HUDEP-2 (cell line): ENCODE results near the gene LAMTOR5.
"Not testable (repeated sequence)": the region's sequence is repeated elsewhere in the genome, so short reads cannot be mapped to it uniquely, and the experiment has no call there.

ENCODE experiments used
- DNase-seq, 76 experiments: peaks; one replicate each; lab custom pipeline; 2025; ENCODE audit not compliant: unreplicated experiment in 76 of 76; lab: John Stamatoyannopoulos, UW

LAMTOR5 gene

DNA sequence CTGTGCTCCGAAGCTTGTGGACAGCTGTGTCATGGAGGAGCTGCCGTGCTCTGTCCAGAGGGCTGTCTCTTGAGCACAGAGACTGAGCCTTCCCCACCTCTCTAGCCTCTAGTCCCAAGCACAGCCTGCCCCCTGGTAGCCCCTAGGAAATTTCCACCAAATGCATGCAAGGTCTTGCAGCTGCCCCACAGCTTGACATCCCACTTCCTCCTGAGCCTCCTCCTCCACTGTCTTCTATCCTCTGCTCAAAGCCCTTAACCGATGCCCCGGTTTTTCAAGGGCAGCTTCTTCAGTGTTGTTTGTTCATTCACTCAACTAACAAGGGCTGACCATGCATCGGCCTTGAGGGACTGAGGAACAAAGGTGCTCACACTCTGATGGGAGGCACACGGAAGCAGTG is 22.9 kb upstream of the LAMTOR5 start:
- DNase-seq: no peak

GRCh38 chr1:110428946-110429345 is 21.5 kb upstream of the LAMTOR5 start:
- no peak for DNase-seq

DNA sequence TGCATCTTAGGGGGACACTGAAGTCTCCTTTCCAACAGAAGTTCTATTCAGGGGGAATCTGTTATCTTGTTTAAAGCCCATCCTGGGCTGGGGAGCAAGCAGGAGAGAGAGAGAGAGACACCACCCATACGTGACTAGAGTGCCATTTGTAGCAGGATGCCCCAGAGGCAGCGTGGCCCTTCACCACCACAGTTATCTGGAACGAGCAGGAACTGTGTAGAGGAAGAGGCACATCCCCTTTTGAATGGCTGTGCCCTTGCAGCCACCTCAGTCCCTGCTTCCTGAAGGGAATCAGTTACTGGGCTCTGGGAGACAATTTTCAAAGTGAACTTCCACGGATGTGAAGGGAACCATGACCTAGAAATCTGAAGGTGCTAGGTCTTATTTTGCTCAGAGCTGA is 19.4 kb upstream of the LAMTOR5 start:
- no peak for DNase-seq

DNA sequence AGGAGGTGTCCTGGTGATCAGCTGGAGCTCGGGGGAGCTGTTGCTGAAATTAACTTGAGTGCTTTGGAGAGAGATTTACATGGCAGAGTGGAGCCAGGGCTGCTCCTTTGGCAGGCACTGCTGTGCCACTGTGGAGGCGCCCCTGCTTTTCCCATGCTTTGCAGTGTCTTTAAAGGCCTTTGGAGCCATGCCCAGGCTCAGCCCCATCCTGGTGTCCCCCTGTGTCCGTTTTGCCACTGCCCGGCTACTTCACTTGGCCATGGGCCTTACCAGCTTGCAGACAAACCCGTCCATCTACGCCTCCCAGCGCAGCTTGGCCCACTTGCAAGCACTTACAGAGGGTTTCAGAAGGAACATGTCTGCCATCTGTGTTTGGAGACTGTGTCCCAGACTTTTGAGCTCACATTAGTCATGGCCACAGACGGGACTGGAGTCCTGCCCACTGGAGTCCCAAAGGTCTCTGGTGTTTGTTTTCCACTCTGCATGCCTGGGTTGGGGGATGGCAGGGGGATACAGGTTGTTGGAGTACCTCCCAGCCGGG is 18.2 kb upstream of the LAMTOR5 start:
- DNase-seq: no peak

- DNase-seq: no peak
These were observed 17.5 kb upstream of the LAMTOR5 start for GRCh38 chr1:110424699-110425611.

GRCh38 chr1:110420874-110421793 is 13.6 kb upstream of the LAMTOR5 start:
- DNase-seq: peak in 33 of 76 experiments; percentile 3 to 72 (median 18)

DNA sequence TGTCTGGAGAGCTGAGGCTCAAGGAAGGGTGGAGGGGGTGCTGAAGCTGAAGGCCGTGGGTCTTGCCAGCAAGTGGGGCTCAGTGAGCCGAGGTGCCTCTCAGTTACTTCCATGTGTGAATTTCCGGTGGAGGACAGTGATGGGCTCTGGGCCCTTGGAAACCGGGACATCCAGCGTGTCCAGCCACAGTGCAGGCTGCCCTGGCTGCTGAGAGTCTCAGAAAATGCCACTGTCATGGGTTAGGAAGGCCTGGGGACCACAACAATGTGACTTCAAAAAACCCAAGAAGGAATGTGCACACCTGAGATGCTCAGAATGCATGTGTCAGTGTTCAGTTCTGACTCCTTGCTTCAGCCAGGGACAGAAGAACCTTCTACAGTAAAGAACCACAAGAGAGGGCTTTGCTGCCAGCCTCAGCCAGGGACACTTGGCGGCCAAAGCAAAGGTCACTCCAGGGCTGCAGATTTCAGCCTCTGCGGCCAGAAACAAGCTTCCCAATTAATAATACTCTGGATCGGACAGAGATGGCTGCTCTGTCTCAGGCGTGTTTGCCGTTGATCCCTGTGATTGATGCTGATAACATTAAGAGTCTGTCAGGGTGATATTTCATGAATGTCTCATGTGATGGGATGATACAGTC is 12.6 kb upstream of the LAMTOR5 start:
- DNase-seq: no peak

DNA sequence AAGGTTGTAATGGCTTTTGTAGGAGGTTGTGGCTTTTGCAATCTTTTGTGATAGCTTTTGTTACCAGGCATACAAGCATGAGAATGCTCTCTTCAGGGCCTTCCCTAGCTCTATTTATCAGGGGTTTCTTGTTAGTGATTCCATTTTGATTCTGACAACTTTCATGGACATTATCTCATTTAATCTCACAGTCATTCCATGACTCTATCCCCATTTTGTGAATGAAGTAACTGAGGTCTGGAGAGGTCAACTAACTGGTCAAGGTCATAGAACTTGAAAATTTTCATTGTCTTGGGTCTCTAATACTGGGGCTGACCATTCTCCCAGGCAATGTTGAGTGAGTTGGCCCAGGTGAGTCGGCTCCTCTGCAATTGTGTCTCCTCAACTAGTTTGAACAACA is 11.2 kb upstream of the LAMTOR5 start:
- DNase-seq: no peak

DNA sequence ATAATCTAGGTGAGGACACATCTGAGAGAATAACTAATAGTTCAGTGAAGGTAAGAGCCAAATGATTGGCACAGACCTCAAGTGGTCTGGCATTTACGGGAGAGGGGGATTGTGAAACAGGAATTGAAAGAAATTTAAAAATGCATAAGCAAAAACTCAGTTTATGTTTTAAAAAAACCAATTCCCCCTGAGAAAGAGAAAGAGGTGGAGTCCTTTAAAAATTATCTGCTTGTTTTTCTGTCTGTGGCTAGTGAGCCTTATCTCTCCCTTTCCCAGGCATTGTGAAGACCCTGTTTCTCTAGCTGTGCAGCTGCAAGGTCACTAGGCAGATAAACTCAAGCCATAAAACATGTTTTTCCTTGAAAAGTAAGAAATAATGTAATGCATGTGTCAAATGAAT is 5.6 kb upstream of the LAMTOR5 start:
- DNase-seq: peak in 2 of 76 experiments; percentile 2 to 20

- peak in 70 of 76 experiments; percentile 11 to 85 (median 66) for DNase-seq
These were observed 5.1 kb upstream of the LAMTOR5 start for GRCh38 chr1:110412576-110412975.

- no peak for DNase-seq
These were observed 3.8 kb upstream of the LAMTOR5 start for GRCh38 chr1:110411173-110411735.

DNA sequence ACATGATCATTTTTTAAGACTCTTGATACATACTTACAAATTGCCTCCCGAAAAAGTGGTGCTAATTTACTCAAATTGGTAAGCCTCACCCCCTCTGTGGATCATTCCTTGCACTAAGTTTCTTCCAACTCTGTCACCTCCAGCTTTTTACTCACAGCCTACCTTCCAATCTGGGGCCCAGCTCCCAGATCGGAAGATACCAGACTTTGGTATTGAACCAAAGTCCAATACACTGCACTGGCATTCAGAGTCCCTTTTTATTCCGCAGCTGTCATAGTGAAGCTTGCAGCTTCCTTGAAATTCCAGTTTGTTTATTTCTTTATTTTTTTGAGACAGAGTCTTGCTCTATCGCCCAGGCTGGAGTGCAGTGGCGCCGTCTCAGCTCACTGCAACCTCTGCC is 1.8 kb upstream of the LAMTOR5 start:
- DNase-seq: no peak

GRCh38 chr1:110408488-110408887 is 994 bp upstream of the LAMTOR5 start:
- no peak for DNase-seq

GRCh38 chr1:110406407-110406806 is 1.1 kb downstream of the LAMTOR5 start:
- DNase-seq: not testable (repeated sequence)

- DNase-seq: no peak
These were observed 3.1 kb downstream of the LAMTOR5 start for GRCh38 chr1:110404401-110404800.

GRCh38 chr1:110403805-110404204 is 3.7 kb downstream of the LAMTOR5 start:
- DNase-seq: no peak

- not testable (repeated sequence) for DNase-seq
These were observed 11.1 kb downstream of the LAMTOR5 start for GRCh38 chr1:110396259-110396958.

GRCh38 chr1:110394493-110394820 is 13.0 kb downstream of the LAMTOR5 start:
- no peak for DNase-seq

- DNase-seq: no peak
These were observed 13.6 kb downstream of the LAMTOR5 start for GRCh38 chr1:110393691-110394492.
